GM12873 (cell line): ENCODE measurements around the gene LRRC59.

Experiments
- TF ChIP-seq, protein P1 (sequence below): IDR thresholded peaks from 2 replicates; pipeline ENCODE4 v1.5.1; 2012; ENCODE audit warnings: low read depth, mild to moderate bottlenecking, moderate library complexity, low read length, control low read depth; ENCODE audit not compliant: insufficient read depth; ENCODE audit errors: missing control alignments

Gene LRRC59

GRCh38 chr17:50356418-50356817 is 40.9 kb downstream of the LRRC59 start:
- TF ChIP-seq, protein P1, sequence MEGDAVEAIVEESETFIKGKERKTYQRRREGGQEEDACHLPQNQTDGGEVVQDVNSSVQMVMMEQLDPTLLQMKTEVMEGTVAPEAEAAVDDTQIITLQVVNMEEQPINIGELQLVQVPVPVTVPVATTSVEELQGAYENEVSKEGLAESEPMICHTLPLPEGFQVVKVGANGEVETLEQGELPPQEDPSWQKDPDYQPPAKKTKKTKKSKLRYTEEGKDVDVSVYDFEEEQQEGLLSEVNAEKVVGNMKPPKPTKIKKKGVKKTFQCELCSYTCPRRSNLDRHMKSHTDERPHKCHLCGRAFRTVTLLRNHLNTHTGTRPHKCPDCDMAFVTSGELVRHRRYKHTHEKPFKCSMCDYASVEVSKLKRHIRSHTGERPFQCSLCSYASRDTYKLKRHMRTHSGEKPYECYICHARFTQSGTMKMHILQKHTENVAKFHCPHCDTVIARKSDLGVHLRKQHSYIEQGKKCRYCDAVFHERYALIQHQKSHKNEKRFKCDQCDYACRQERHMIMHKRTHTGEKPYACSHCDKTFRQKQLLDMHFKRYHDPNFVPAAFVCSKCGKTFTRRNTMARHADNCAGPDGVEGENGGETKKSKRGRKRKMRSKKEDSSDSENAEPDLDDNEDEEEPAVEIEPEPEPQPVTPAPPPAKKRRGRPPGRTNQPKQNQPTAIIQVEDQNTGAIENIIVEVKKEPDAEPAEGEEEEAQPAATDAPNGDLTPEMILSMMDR = no peak

GRCh38 chr17:50355701-50356341 is 41.5 kb downstream of the LRRC59 start:
- TF ChIP-seq, protein P1 = no peak

DNA sequence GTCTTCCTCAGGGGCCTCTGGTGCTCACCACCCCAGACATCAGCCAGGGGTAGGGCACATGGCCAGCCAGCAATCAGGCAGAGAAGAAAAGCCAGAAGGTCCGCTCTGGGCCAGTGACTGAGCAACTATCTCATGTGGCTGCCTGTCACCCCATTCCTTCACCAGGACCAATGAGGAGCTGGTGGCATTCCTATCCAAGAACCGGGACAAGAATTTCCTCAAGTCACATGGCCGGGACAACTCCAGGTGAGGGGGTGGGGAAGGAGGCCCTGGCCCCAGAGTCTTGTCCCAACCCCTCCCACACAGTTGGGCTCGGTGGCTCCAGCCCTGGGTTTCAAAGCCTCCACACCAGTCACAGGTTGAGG is 42.0 kb downstream of the LRRC59 start:
- TF ChIP-seq, protein P1 = no peak

GRCh38 chr17:50354776-50355175 is 42.5 kb downstream of the LRRC59 start:
- TF ChIP-seq, protein P1 = no peak

DNA sequence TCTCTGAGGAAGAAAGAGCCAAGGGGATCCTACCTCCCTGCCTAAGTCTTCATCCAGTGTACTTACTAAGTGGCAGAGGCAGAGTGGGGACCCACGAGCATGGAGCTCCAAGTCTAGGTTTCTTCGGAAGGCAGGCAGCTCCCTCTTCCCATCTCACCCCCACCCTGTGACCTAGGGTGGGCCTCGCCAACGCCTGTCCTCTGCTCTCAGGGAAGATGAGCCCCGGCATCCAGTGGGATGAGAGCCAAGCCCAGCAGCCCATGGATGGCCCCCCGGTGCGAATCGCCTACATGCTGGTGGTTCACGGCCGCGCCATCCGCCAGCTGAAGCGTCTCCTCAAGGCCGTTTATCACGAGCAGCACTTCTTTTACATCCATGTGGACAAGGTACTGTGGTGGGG is 43.1 kb downstream of the LRRC59 start:
- TF ChIP-seq, protein P1 = no peak

DNA sequence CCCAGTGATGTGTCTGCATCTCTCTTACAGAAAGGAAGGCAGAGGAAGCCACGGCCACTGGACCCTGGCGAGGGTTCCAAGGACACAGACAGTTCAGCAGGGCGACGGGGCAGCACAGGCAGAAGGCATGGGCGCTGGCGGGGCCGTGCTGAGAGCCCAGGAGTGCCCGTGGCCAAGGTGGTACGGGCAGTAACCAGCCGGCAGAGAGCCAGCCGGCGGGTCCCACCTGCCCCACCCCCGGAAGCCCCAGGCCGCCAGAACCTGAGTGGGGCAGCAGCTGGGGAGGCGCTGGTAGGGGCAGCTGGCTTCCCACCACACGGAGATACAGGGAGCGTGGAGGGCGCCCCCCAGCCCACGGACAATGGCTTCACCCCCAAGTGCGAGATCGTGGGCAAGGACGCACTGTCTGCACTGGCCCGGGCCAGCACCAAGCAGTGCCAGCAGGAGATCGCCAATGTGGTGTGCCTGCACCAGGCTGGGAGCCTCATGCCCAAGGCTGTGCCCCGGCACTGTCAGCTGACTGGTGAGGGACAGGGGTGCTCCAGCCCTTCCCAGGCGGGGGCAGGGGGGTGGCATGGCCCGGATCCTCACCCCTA is 43.6 kb downstream of the LRRC59 start:
- TF ChIP-seq, protein P1 = no peak

GRCh38 chr17:50352693-50353599 is 44.4 kb downstream of the LRRC59 start:
- TF ChIP-seq, protein P1 = no peak
